H1 (cell line): ENCODE results near the gene DEDD2. TPM values are rescaled to one million over a fixed set of nuclear protein-coding genes. Genes with fewer than 3 reads are reported as not detected.

Experiments used
- CHD7 ChIP-seq: fragments of 300-600 bp; sonication (generic); IDR thresholded peaks from 2 replicates; pipeline ENCODE4 v1.7.1; 2012; ENCODE audit warnings: low read length, moderate library complexity, mild to moderate bottlenecking, inconsistent platforms; ENCODE audit not compliant: insufficient replicate concordance
- CTCF ChIP-seq, 3 experiments: IDR thresholded peaks; 1 replicate in 2 of 3; 2 replicates in 1 of 3; pipeline versions ENCODE4 v1.5.1 to v1.6.1; 2011; ENCODE audit warnings: low read length in 3 of 3, mild to moderate bottlenecking in 3 of 3, inconsistent platforms in 2 of 3, low read depth in 1 of 3, moderate library complexity in 1 of 3; ENCODE audit not compliant: insufficient read depth in 1 of 3; ENCODE audit errors: control extremely low read depth in 1 of 3
- EZH2 ChIP-seq: fragments of 200-600 bp; sonication (generic); IDR thresholded peaks from 2 replicates; pipeline ENCODE4 v1.7.1; 2012; ENCODE audit warnings: low read depth, mild to moderate bottlenecking, moderate library complexity, low read length, inconsistent platforms; ENCODE audit not compliant: severe bottlenecking
- GABPA ChIP-seq: IDR thresholded peaks from 2 replicates; pipeline ENCODE4 v1.6.1; 2011; ENCODE audit warnings: mild to moderate bottlenecking, low read length, moderate library complexity, borderline replicate concordance; ENCODE audit not compliant: insufficient read depth
- PHF8 ChIP-seq: fragments of 200-600 bp; sonication (generic); conservative IDR thresholded peaks from 2 replicates; pipeline ENCODE4 v1.7.1; 2012; ENCODE audit warnings: low read depth, mild to moderate bottlenecking, inconsistent platforms, low read length, moderate library complexity
- POLR2A ChIP-seq, 2 experiments: IDR thresholded peaks; 1 replicate in 1 of 2; 2 replicates in 1 of 2; pipeline ENCODE4 v1.6.1; 2011; ENCODE audit warnings: low read depth in 2 of 2, low read length in 2 of 2, mild to moderate bottlenecking in 2 of 2; ENCODE audit errors: control extremely low read depth in 1 of 2
- POLR2AphosphoS5 ChIP-seq: IDR thresholded peaks from 2 replicates; pipeline ENCODE4 v1.6.1; 2011; ENCODE audit warnings: low read depth, low read length
- SP2 ChIP-seq: IDR thresholded peaks from 2 replicates; pipeline ENCODE4 v1.6.1; 2012; ENCODE audit warnings: mild to moderate bottlenecking, low read length, inconsistent platforms
- polyA plus RNA-seq, 7 experiments: library from polyadenylated mRNA; depleted of rRNA in 3 of 7; stranded (reverse) in 5 of 7; unstranded in 2 of 7; fragments of >200 nt in 5 of 7; fragments of 200-250 nt in 2 of 7; gene quantifications; 1 replicate in 5 of 7; 2 replicates in 1 of 7; 4 replicates in 1 of 7; pipeline versions ENCODE4 v1.2.1 to v1.2.3, GENCODE V29; 2011 to 2013; ENCODE audit warnings: missing spikeins in 2 of 7, mixed read lengths in 2 of 7
- total RNA-seq: library from RNA; stranded (reverse); fragmentation: NEBNext Ultra II Directional; extraction: Animal tissue kit (Norgen Biotek cat#: 25700); gene quantifications from 2 replicates; pipeline ENCODE4 v1.2.1, GENCODE V29; 2021

The DEDD2 gene
- total and polyA plus RNA-seq, 2 of the 8 experiments (the other 6 are each of a cell fraction or from before 2014, with no cell fraction given), result 37.8 to 65.0 TPM

- TF ChIP-seq CHD7 (no peak), PHF8 (no peak), CTCF (IDR thresholded peaks at IDR 0.05; ENCODE audit: control extremely low read depth in 1 of 3, insufficient read depth in 1 of 3, low read depth in 1 of 3, low read length in 3 of 3) (no peak), POLR2A (IDR thresholded peaks at IDR 0.05; ENCODE audit: control extremely low read depth in 1 of 2, low read depth in 2 of 2, low read length in 2 of 2) (no peak), SP2 (no peak), POLR2AphosphoS5 (no peak), GABPA (no peak), EZH2 (no peak)
These were observed 32.7 kb upstream of the DEDD2 start (continued) for GRCh38 chr19:42250183-42250665.
